GM20431 (cell line): ENCODE results near the gene L3MBTL4.
"Not testable (repeated sequence)": the region's sequence is repeated elsewhere in the genome, so short reads cannot be mapped to it uniquely, and the experiment has no call there.

Source experiments
- in situ Hi-C: fragments of 300-500 bp; cut with MseI, MboI; formaldehyde crosslinking; loops from one replicate; pipeline ENCODE4 v1.15.0; 2020; ENCODE audit warnings: low sequenced_read_pairs; ENCODE audit not compliant: unreplicated experiment

Gene L3MBTL4

GRCh38 chr18:6261938-6262337, 152.8 kb downstream of the L3MBTL4 start:
- in situ Hi-C loops: no loop called here

- in situ Hi-C loops: not testable (repeated sequence)
Measured at GRCh38 chr18:6259324-6259723, 155.4 kb downstream of the L3MBTL4 start.

- in situ Hi-C loops: no loop called here
Measured at GRCh38 chr18:6257950-6258349, 156.8 kb downstream of the L3MBTL4 start.

- in situ Hi-C loops: no loop called here
Measured at GRCh38 chr18:6256521-6256920, 158.2 kb downstream of the L3MBTL4 start.

GRCh38 chr18:6255886-6256285, 158.8 kb downstream of the L3MBTL4 start:
- in situ Hi-C loops: no loop called here

GRCh38 chr18:6255116-6255705, 159.5 kb downstream of the L3MBTL4 start:
- in situ Hi-C loops: no loop called here

GRCh38 chr18:6254456-6254855, 160.3 kb downstream of the L3MBTL4 start:
- in situ Hi-C loops: no loop called here

GRCh38 chr18:6251084-6251483, 163.6 kb downstream of the L3MBTL4 start:
- in situ Hi-C loops: no loop called here

- in situ Hi-C loops: no loop called here
Measured at GRCh38 chr18:6249788-6250187, 164.9 kb downstream of the L3MBTL4 start.

- in situ Hi-C loops: no loop called here
Measured at GRCh38 chr18:6249170-6249569, 165.5 kb downstream of the L3MBTL4 start.

- in situ Hi-C loops: no loop called here
Measured at GRCh38 chr18:6248017-6248416, 166.7 kb downstream of the L3MBTL4 start.

GRCh38 chr18:6242004-6242403, 172.7 kb downstream of the L3MBTL4 start:
- in situ Hi-C loops: no loop called here

GRCh38 chr18:6239716-6240115, 175.0 kb downstream of the L3MBTL4 start:
- in situ Hi-C loops: no loop called here

GRCh38 chr18:6236258-6236657, 178.5 kb downstream of the L3MBTL4 start:
- in situ Hi-C loops: no loop called here

GRCh38 chr18:6222271-6222670, 192.4 kb downstream of the L3MBTL4 start:
- in situ Hi-C loops: no loop called here

- in situ Hi-C loops: no loop called here
Measured at GRCh38 chr18:6221602-6222014, 193.1 kb downstream of the L3MBTL4 start.

GRCh38 chr18:6220129-6220528, 194.6 kb downstream of the L3MBTL4 start:
- in situ Hi-C loops: no loop called here

- in situ Hi-C loops: no loop called here
Measured at GRCh38 chr18:6219116-6219717, 195.5 kb downstream of the L3MBTL4 start.

GRCh38 chr18:6215888-6216287, 198.8 kb downstream of the L3MBTL4 start:
- in situ Hi-C loops: no loop called here

- in situ Hi-C loops: no loop called here
Measured at GRCh38 chr18:6211174-6211504, 203.6 kb downstream of the L3MBTL4 start.

- in situ Hi-C loops: no loop called here
Measured at GRCh38 chr18:6210349-6211173, 204.2 kb downstream of the L3MBTL4 start.
